ENCODE measurements around the gene COX19. TPM values are rescaled to one million over a fixed set of nuclear protein-coding genes. Genes with fewer than 3 reads are reported as not detected.

COX19 gene
- total and polyA plus RNA-seq, 2 experiments from 2014 or later, result 11.7 to 12.6 TPM

- Mint-ChIP-seq H3K9me3 (no peaks in the 10 kb centered on the region; the same call in 2 of the 3 replicates), H3K27me3 (ENCODE audit: insufficient read depth, low read depth, poor library complexity) (no peaks in the 10 kb centered on the region), H3K36me3 (ENCODE audit: low read depth) (no peaks in the 10 kb centered on the region), H3K4me1 (peaks cover 2% of the 10 kb centered on the region; the same call in 2 of the 3 replicates), H3K27ac (no peak overlapping the region), H3K4me3 (no peak overlapping the region)
- Histone ChIP-seq H3K36me3 (ENCODE audit: insufficient read depth) (no peaks in the 10 kb centered on the region), H3K4me1 (ENCODE audit: insufficient read depth) (no peaks in the 10 kb centered on the region), H3K79me2 (replicated peaks; ENCODE audit: insufficient read depth) (no peaks in the 10 kb centered on the region), H3F3A (replicated peaks; ENCODE audit: low read depth) (no peaks in the 10 kb centered on the region), H3K27ac (ENCODE audit: low read depth) (no peak overlapping the region), H3K9me2 (ENCODE audit: insufficient read depth) (no peaks in the 10 kb centered on the region), H3K4me3 (no peak overlapping the region), H2AFZ (no peak overlapping the region), H3K27me3 (ENCODE audit: insufficient read depth) (no peaks in the 10 kb centered on the region), H4K20me1 (replicated peaks; ENCODE audit: insufficient read depth) (no peaks in the 10 kb centered on the region), H3K4me2 (no peak overlapping the region)
- DNase-seq (ENCODE audit: low spot score) (no peak), ATAC-seq (no peak)
- TF ChIP-seq REST (IDR thresholded peaks at IDR 0.05; ENCODE audit: unreplicated experiment), result no peak
- no peak for TF ChIP-seq POLR2AphosphoS5 (IDR thresholded peaks at IDR 0.05; ENCODE audit: low read depth)
- TF ChIP-seq ZNF331 (CRISPR knock-in tag; IDR thresholded peaks at IDR 0.05; ENCODE audit: low read depth), result no peak
- TF ChIP-seq EZH2phosphoT487 (IDR thresholded peaks at IDR 0.05; ENCODE audit: unreplicated experiment), result no peak
- TF ChIP-seq ZNF462 (CRISPR knock-in tag; IDR thresholded peaks at IDR 0.05), result no peak
- no peak for TF ChIP-seq EZH2 (IDR thresholded peaks at IDR 0.05; ENCODE audit: low read depth, unreplicated experiment)
- TF ChIP-seq STAT1 (IDR thresholded peaks at IDR 0.05; ENCODE audit: unreplicated experiment), result no peak
- TF ChIP-seq, protein P1, sequence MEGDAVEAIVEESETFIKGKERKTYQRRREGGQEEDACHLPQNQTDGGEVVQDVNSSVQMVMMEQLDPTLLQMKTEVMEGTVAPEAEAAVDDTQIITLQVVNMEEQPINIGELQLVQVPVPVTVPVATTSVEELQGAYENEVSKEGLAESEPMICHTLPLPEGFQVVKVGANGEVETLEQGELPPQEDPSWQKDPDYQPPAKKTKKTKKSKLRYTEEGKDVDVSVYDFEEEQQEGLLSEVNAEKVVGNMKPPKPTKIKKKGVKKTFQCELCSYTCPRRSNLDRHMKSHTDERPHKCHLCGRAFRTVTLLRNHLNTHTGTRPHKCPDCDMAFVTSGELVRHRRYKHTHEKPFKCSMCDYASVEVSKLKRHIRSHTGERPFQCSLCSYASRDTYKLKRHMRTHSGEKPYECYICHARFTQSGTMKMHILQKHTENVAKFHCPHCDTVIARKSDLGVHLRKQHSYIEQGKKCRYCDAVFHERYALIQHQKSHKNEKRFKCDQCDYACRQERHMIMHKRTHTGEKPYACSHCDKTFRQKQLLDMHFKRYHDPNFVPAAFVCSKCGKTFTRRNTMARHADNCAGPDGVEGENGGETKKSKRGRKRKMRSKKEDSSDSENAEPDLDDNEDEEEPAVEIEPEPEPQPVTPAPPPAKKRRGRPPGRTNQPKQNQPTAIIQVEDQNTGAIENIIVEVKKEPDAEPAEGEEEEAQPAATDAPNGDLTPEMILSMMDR (conservative IDR thresholded peaks at IDR 0.05; ENCODE audit: low read depth in 2 of 2), result no peak
- TF ChIP-seq, protein P2, sequence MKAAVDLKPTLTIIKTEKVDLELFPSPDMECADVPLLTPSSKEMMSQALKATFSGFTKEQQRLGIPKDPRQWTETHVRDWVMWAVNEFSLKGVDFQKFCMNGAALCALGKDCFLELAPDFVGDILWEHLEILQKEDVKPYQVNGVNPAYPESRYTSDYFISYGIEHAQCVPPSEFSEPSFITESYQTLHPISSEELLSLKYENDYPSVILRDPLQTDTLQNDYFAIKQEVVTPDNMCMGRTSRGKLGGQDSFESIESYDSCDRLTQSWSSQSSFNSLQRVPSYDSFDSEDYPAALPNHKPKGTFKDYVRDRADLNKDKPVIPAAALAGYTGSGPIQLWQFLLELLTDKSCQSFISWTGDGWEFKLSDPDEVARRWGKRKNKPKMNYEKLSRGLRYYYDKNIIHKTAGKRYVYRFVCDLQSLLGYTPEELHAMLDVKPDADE (IDR thresholded peaks at IDR 0.05), result no peak
- no peak for TF ChIP-seq NANOG (IDR thresholded peaks at IDR 0.05; ENCODE audit: borderline replicate concordance)
- TF ChIP-seq CREB1 (CRISPR knock-in tag; IDR thresholded peaks at IDR 0.05; ENCODE audit: low read depth), result no peak
- no peak for TF ChIP-seq JUNB (IDR thresholded peaks at IDR 0.05; ENCODE audit: unreplicated experiment)
- TF ChIP-seq ZNF114 (CRISPR knock-in tag; IDR thresholded peaks at IDR 0.05), result no peak
Measured at GRCh38 chr7:982511-983003, 7.2 kb upstream of the COX19 start.
